Renal pelvis (tissue), 12 donors: ENCODE measurements around the gene MISP3. TPM values are rescaled to one million over a fixed set of nuclear protein-coding genes. Genes with fewer than 3 reads are reported as not detected.
"Not testable (repeated sequence)": the region's sequence is repeated elsewhere in the genome, so short reads cannot be mapped to it uniquely, and the experiment has no call there.

Experiments
- DNase-seq: peaks from one replicate; pipeline ENCODE4 v3.0.0-alpha.2; 2013
- long read RNA-seq, 16 experiments: transcript quantifications; one replicate each; lab custom pipeline, GENCODE V29; 2026
- polyA plus RNA-seq, 3 donors: library from polyadenylated mRNA; unstranded; fragments of 120-200 nt; gene quantifications; one replicate each; pipeline ENCODE4 v1.2.1, GENCODE V29; 2013; ENCODE audit not compliant: insufficient read length in 3 of 3

Gene MISP3
- 1 to 10 TPM; 7.9 to 8.7 (median 8.2) TPM for polyA plus RNA-seq
- long read RNA-seq, donor 1, partial matches to known transcripts, result 0 of 5 reads
- long read RNA-seq, donor 1, other reads (novel, unspliced or antisense), result 0 of 5 reads
- long read RNA-seq, donor 2, transcript MISP3-204 (1 exons, 2,187 nt), result major isoform, 6 of 10 reads
- long read RNA-seq, donor 2, partial matches to known transcripts, result 0 of 10 reads
- long read RNA-seq, donor 2, other reads (novel, unspliced or antisense), result 0 of 10 reads
- long read RNA-seq, donor 3, partial matches to known transcripts, result 0 of 7 reads
- long read RNA-seq, donor 3, other reads (novel, unspliced or antisense), result 0 of 7 reads
- long read RNA-seq, donor 4, transcript MISP3-204 (1 exons, 2,187 nt), result major isoform, 10 of 13 reads
- long read RNA-seq, donor 4, partial matches to known transcripts, result 0 of 13 reads
- long read RNA-seq, donor 4, other reads (novel, unspliced or antisense), result 0 of 13 reads
- long read RNA-seq, donor 5, partial matches to known transcripts, result 0 of 4 reads
- long read RNA-seq, donor 5, other reads (novel, unspliced or antisense), result 0 of 4 reads
- long read RNA-seq, donor 6, transcript MISP3-204 (1 exons, 2,187 nt), result major isoform, 6 of 10 reads
- long read RNA-seq, donor 6, partial matches to known transcripts, result 0 of 10 reads
- long read RNA-seq, donor 6, other reads (novel, unspliced or antisense), result 0 of 10 reads
- long read RNA-seq, donor 7, transcript MISP3-202 (3 exons, 1,535 nt), result minor isoform, 6 of 16 reads
- long read RNA-seq, donor 7, transcript MISP3-204 (1 exons, 2,187 nt), result major isoform, 10 of 16 reads
- long read RNA-seq, donor 7, partial matches to known transcripts, result 0 of 16 reads
- long read RNA-seq, donor 7, other reads (novel, unspliced or antisense), result 0 of 16 reads
- long read RNA-seq, donor 8, partial matches to known transcripts, result 0 of 2 reads
- long read RNA-seq, donor 8, other reads (novel, unspliced or antisense), result 0 of 2 reads
- long read RNA-seq, donor 9, transcript MISP3-202 (3 exons, 1,535 nt), result major isoform, 5 of 9 reads
- long read RNA-seq, donor 9, partial matches to known transcripts, result 0 of 9 reads
- long read RNA-seq, donor 9, other reads (novel, unspliced or antisense), result 0 of 9 reads
- long read RNA-seq, donor 10, transcript MISP3-204 (1 exons, 2,187 nt), result major isoform, 8 of 11 reads
- long read RNA-seq, donor 10, partial matches to known transcripts, result 0 of 11 reads
- long read RNA-seq, donor 10, other reads (novel, unspliced or antisense), result 0 of 11 reads
- long read RNA-seq, donor 11, partial matches to known transcripts, result 0 of 8 reads
- long read RNA-seq, donor 11, other reads (novel, unspliced or antisense), result 0 of 8 reads
- long read RNA-seq, donor 12, transcript MISP3-202 (3 exons, 1,535 nt), result major isoform, 8 of 11 reads
- long read RNA-seq, donor 12, partial matches to known transcripts, result 0 of 11 reads
- long read RNA-seq, donor 12, other reads (novel, unspliced or antisense), result 0 of 11 reads
- long read RNA-seq, donor 13, partial matches to known transcripts, result 0 of 4 reads
- long read RNA-seq, donor 13, other reads (novel, unspliced or antisense), result 0 of 4 reads
- long read RNA-seq, donor 14, result 0 reads
- long read RNA-seq, donor 15, result 0 reads
- long read RNA-seq, donor 16, transcript MISP3-202 (3 exons, 1,535 nt), result major isoform, 5 of 8 reads
- long read RNA-seq, donor 16, partial matches to known transcripts, result 0 of 8 reads
- long read RNA-seq, donor 16, other reads (novel, unspliced or antisense), result 0 of 8 reads

GRCh38 chr19:14072535-14073260 is at the start of gene MISP3:
TSS of gene MISP3 (plus strand) at chr19:14072786. CDS start at chr19:14073310, 524 bp downstream.
- DNase-seq, result no peak

GRCh38 chr19:14023404-14024235 is 49.0 kb upstream of the MISP3 start:
- no peak for DNase-seq

- not testable (repeated sequence) for DNase-seq
Observed at GRCh38 chr19:14026652-14027192, 45.9 kb upstream of the MISP3 start.

- DNase-seq, result no peak
Observed at GRCh38 chr19:14027856-14028450, 44.6 kb upstream of the MISP3 start, which contains the start of gene RLN3. TSS of gene RLN3 (plus strand) at chr19:14028148. CDS start at chr19:14028205, 57 bp downstream.

- DNase-seq, result no peak
Observed at GRCh38 chr19:14028901-14029300, 43.7 kb upstream of the MISP3 start.

DNA sequence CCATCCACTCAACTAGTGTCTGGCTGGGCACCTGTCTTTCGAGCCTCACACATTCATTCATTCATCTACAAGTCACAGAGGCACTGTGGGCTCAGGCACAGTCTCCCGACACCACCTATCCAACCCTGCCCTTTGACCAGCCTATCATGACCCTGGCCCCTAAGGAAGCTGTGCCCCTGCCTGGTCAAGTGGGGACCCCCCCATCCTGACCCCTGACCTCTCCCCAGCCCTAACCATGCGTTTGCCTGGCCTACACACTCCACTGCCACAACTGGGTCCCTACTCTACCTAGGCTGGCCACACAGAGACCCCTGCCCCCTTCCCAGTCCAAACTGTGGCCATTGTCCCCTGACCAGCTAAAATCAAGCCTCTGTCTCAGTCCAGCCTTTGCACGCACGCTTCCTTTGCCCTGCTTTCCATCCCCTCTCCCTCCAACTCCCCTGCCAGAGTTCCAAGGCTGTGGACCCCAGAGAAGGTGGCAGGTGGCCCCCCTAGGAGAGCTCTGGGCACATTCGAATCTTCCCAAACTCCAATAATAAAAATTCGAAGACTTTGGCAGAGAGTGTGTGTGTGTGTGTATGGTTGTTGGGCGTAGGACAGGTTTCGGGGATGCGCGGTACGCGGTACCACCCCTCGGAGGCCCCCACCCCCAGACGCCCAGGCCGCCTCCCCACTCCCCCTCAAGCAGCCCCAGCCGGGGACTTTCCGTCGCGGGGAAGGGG is 41.4 kb upstream of the MISP3 start:
- DNase-seq, result no peak

GRCh38 chr19:14031719-14032480 is 40.7 kb upstream of the MISP3 start, which contains the start of gene IL27RA:
TSS of gene IL27RA (plus strand) at chr19:14031762. CDS start at chr19:14031873, 111 bp downstream.
- DNase-seq, result peak; percentile 56

DNA sequence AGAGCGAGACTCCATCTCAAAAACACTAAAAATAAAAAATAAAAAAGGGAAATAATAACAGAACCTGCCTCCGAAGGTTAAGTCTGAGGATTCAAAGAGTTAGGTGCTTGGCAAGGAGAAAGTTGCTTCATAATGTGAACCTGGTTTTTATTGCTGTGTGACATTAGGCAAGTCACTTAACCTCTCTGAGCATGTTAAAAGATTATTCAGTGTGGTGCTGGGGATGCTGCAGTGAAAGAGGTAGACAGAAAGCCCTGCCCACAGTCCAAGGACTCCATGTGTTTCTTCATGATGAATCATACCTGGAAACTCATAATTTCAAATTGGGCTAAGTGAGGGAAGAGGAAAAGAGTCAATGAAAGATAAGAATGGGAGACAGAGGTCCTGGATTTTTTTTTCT is 38.6 kb upstream of the MISP3 start:
- DNase-seq, result no peak

- DNase-seq, result not testable (repeated sequence)
Observed at GRCh38 chr19:14035159-14035558, 37.4 kb upstream of the MISP3 start.

DNA sequence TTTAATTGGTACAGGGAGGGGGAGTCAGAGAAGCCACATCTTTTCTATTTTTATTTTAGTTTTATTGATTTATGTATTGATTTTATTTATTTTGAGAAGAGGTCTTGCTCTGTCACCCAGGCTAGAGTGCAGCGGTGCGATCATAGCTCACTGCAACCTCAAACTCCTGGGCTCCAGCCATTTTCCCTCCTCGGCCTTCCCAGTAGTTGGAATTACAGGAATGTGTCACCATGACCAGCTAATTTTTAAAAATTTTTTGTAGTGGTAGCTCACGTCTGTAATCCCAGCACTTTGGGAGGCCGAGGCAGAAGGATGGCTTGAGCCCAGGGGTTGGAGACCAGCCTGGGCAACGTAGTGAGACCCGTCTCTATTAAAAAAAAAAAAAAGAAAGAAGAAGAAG is 36.9 kb upstream of the MISP3 start:
- no peak for DNase-seq

- DNase-seq, result no peak
Observed at GRCh38 chr19:14039181-14039580, 33.4 kb upstream of the MISP3 start.

- DNase-seq, result peak; percentile 85
Observed at GRCh38 chr19:14042659-14043608, 29.7 kb upstream of the MISP3 start.

- not testable (repeated sequence) for DNase-seq
Observed at GRCh38 chr19:14047866-14048265, 24.7 kb upstream of the MISP3 start.

- no peak for DNase-seq
Observed at GRCh38 chr19:14048443-14049153, 24.0 kb upstream of the MISP3 start.

DNA sequence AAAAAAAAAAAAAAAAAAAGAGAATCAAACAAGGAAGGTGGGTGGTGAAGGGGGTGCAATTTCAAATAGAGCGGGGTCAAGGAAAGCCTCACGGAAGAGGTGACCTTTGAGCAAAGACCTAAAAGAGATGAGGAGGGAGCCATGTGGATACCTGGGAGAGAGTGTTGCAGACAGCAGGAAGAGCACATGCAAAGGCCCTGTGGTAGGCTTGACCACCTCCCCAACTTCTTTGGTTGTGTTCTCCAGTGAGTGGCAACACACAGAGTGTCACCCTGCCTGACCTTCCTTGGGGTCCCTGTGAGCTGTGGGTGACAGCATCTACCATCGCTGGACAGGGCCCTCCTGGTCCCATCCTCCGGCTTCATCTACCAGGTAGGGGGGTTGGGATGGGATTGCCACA is 22.1 kb upstream of the MISP3 start:
- DNase-seq, result no peak
